ENCODE measurements around the gene TMEM178A. TPM values are rescaled to one million over a fixed set of nuclear protein-coding genes. Genes with fewer than 3 reads are reported as not detected.

Gene TMEM178A
- total RNA-seq, 4 donors from 2014 or later = 0.29 to 0.38 TPM; not detected in 2

GRCh38 chr2:39735648-39736047 lies 69.9 kb downstream of the TMEM178A start:
- no peak for DNase-seq
- Histone ChIP-seq H3K27me3 (no peaks in the 10 kb centered on the region), H3K36me3 (peaks cover 0 to 86% (median 0%) of the 10 kb centered on the region in 3 donors), H3K4me3 (no peak overlapping the region), H3K9me3 (no peaks in the 10 kb centered on the region), H3K4me1 (no peaks in the 10 kb centered on the region), H3K27ac (no peak overlapping the region)
- no peak for TF ChIP-seq CTCF (IDR thresholded peaks at IDR 0.05)
- TF ChIP-seq POLR2A (IDR thresholded peaks at IDR 0.05) = no peak
- intact Hi-C loops (cut with DNase I) = no loop called here
- 97% methylated on average over 3 of the region's 3 CpGs for WGBS, 2 donors

GRCh38 chr2:39736640-39737039 lies 70.9 kb downstream of the TMEM178A start:
- H3K27me3 ChIP-seq = no peaks in the 10 kb centered on the region
- WGBS, 2 donors = 82 to 89% methylated on average over 5 to 6 of the region's 6 CpGs
- no peaks in the 10 kb centered on the region for H3K4me1 ChIP-seq
- intact Hi-C loops (cut with DNase I) = no loop called here
- no peaks in the 10 kb centered on the region for H3K9me3 ChIP-seq
- H3K27ac ChIP-seq = no peak overlapping the region
- TF ChIP-seq CTCF (IDR thresholded peaks at IDR 0.05) = no peak
- TF ChIP-seq POLR2A (IDR thresholded peaks at IDR 0.05) = no peak
- DNase-seq = no peak
- no peak overlapping the region for H3K4me3 ChIP-seq
- peaks cover 0 to 90% (median 0%) of the 10 kb centered on the region in 3 donors for H3K36me3 ChIP-seq

- no peaks in the 10 kb centered on the region for H3K9me3 ChIP-seq
- peaks cover 0 to 91% (median 0%) of the 10 kb centered on the region in 3 donors for H3K36me3 ChIP-seq
- intact Hi-C loops (cut with DNase I) = no loop called here
- WGBS, 2 donors = 81 to 84% methylated on average over 8 of the region's 8 CpGs
- TF ChIP-seq POLR2A (IDR thresholded peaks at IDR 0.05) = no peak
- TF ChIP-seq CTCF (IDR thresholded peaks at IDR 0.05) = no peak
- no peak for DNase-seq
- H3K27me3 ChIP-seq = no peaks in the 10 kb centered on the region
- no peak overlapping the region for H3K4me3 ChIP-seq
- no peak overlapping the region for H3K27ac ChIP-seq
- H3K4me1 ChIP-seq = no peaks in the 10 kb centered on the region
These were observed 71.9 kb downstream of the TMEM178A start for GRCh38 chr2:39737661-39738060.

GRCh38 chr2:39738936-39739335 lies 73.2 kb downstream of the TMEM178A start:
- intact Hi-C loops (cut with DNase I) = no loop called here

GRCh38 chr2:39739386-39739785 lies 73.7 kb downstream of the TMEM178A start:
- Histone ChIP-seq H3K27ac (no peak overlapping the region), H3K4me1 (no peaks in the 10 kb centered on the region), H3K9me3 (no peaks in the 10 kb centered on the region), H3K27me3 (no peaks in the 10 kb centered on the region), H3K4me3 (no peak overlapping the region), H3K36me3 (peaks cover 0 to 94% (median 0%) of the 10 kb centered on the region in 3 donors)
- TF ChIP-seq CTCF (IDR thresholded peaks at IDR 0.05) (no peak), POLR2A (IDR thresholded peaks at IDR 0.05) (no peak)
- intact Hi-C loops (cut with DNase I) = no loop called here
- DNase-seq = no peak
- 74 to 77% methylated on average over 5 of the region's 5 CpGs for WGBS, 2 donors

More at GRCh38 chr2:39738936-39739335, 73.2 kb downstream of the TMEM178A start:
- Histone ChIP-seq H3K4me3 (no peak overlapping the region), H3K27me3 (no peaks in the 10 kb centered on the region), H3K9me3 (no peaks in the 10 kb centered on the region), H3K4me1 (no peaks in the 10 kb centered on the region), H3K36me3 (peaks cover 0 to 91% (median 0%) of the 10 kb centered on the region in 3 donors), H3K27ac (no peak overlapping the region)
- DNase-seq = no peak
- TF ChIP-seq POLR2A (IDR thresholded peaks at IDR 0.05) (no peak), CTCF (IDR thresholded peaks at IDR 0.05) (no peak)
- WGBS, 2 donors = 95% methylated on average over 2 of the region's 2 CpGs
